SK-N-SH (cell line): ENCODE data around the gene TIAM2. TPM values are rescaled to one million over a fixed set of nuclear protein-coding genes. Genes with fewer than 3 reads are reported as not detected.

Experiments
- CTCF ChIA-PET: fragments of 300-600, 350-600 bp; formaldehyde crosslinking; extraction: SDS; loops from one replicate; lab custom pipeline; 2021; lab: Yijun Ruan, JAX
- POLR2A ChIA-PET: fragments of 350-600 bp; sonication (Branson Sonifier 250); formaldehyde crosslinking; extraction: SDS; loops from one replicate; lab custom pipeline; 2020; ENCODE audit warnings: antibody characterized with exemption, inconsistent platforms; lab: Yijun Ruan, JAX
- DNase-seq: peaks from one replicate; pipeline ENCODE4 v3.0.0; 2012
- H2AFZ ChIP-seq: fragments of 200-600 bp; sonication (generic); 2 replicates; pipeline ENCODE4 v1.8.1; 2016; ENCODE audit warnings: antibody characterized with exemption, mild to moderate bottlenecking, low read depth
- H3F3A ChIP-seq: fragments of 200-600 bp; sonication (generic); replicated peaks from 2 replicates; pipeline ENCODE3; 2016; ENCODE audit warnings: antibody characterized with exemption, mild to moderate bottlenecking; ENCODE audit not compliant: insufficient read depth
- H3K27ac ChIP-seq, 2 experiments: fragments of 200-500 bp in 1 of 2; fragments of 200-600 bp in 1 of 2; sonication (Bioruptor generic) in 1 of 2; sonication (generic), shearing (Covaris generic) in 1 of 2; 2 replicates each; pipeline versions ENCODE4 v1.5.1 to v1.6.1; 2014 to 2016; ENCODE audit warnings: low read depth in 2 of 2, inconsistent platforms in 1 of 2, low read length in 1 of 2, mild to moderate bottlenecking in 1 of 2, mixed read lengths in 1 of 2
- H3K27me3 ChIP-seq: fragments of 200-600 bp; sonication (generic), shearing (Covaris generic); 2 replicates; pipeline ENCODE4 v1.6.1; 2016; ENCODE audit warnings: mixed run types; ENCODE audit not compliant: insufficient read depth
- H3K36me3 ChIP-seq, 2 experiments: fragments of 200-500 bp in 1 of 2; fragments of 200-600 bp in 1 of 2; sonication (Bioruptor generic) in 1 of 2; sonication (generic) in 1 of 2; replicated peaks in 1 of 2; 2 replicates each; pipeline versions ENCODE3 to v1.5.1; 2014 to 2016; ENCODE audit warnings: low read length in 1 of 2, mild to moderate bottlenecking in 1 of 2; ENCODE audit not compliant: insufficient read depth in 2 of 2, control insufficient read depth in 1 of 2
- H3K4me1 ChIP-seq, 2 experiments: fragments of 200-500 bp in 1 of 2; fragments of 200-600 bp in 1 of 2; sonication (Bioruptor generic) in 1 of 2; sonication (generic), shearing (Covaris generic) in 1 of 2; 2 replicates each; pipeline versions ENCODE4 v1.5.1 to v1.6.1; 2014 to 2016; ENCODE audit warnings: low read depth in 1 of 2, low read length in 1 of 2, mixed run types in 1 of 2; ENCODE audit not compliant: insufficient read depth in 2 of 2, control insufficient read depth in 1 of 2
- H3K4me2 ChIP-seq: fragments of 200-600 bp; sonication (generic), shearing (Covaris generic); 2 replicates; pipeline ENCODE4 v1.6.1; 2017; ENCODE audit warnings: mixed run types
- H3K4me3 ChIP-seq, 2 experiments: fragments of 200-500 bp in 1 of 2; fragments of 200-600 bp in 1 of 2; sonication (Bioruptor generic) in 1 of 2; sonication (generic), shearing (Covaris generic) in 1 of 2; 2 replicates each; pipeline versions ENCODE4 v1.5.1 to v1.8.1; 2014 to 2016; ENCODE audit warnings: low read depth in 2 of 2, inconsistent platforms in 1 of 2, low read length in 1 of 2, mild to moderate bottlenecking in 1 of 2, mixed read lengths in 1 of 2, moderate library complexity in 1 of 2
- H3K79me2 ChIP-seq: fragments of 200-600 bp; sonication (generic); 2 replicates; pipeline ENCODE4 v1.8.1; 2017; ENCODE audit warnings: mild to moderate bottlenecking; ENCODE audit not compliant: insufficient read depth
- H3K9ac ChIP-seq: fragments of 200-600 bp; sonication (generic); 2 replicates; pipeline ENCODE4 v1.6.1; 2017; ENCODE audit warnings: mixed run types
- H3K9me2 ChIP-seq: fragments of 200-600 bp; sonication (generic); 2 replicates; pipeline ENCODE4 v1.6.1; 2017; ENCODE audit warnings: mixed run types
- H3K9me3 ChIP-seq: fragments of 200-600 bp; sonication (generic); 2 replicates; pipeline ENCODE4 v1.6.1; 2017; ENCODE audit warnings: mixed run types, mild to moderate bottlenecking, moderate library complexity
- H4K20me1 ChIP-seq: fragments of 200-600 bp; sonication (generic); 2 replicates; pipeline ENCODE4 v1.6.1; 2017; ENCODE audit warnings: mild to moderate bottlenecking, mixed run types; ENCODE audit not compliant: insufficient read depth
- CTCF ChIP-seq: fragments of 200-600 bp; sonication (generic); IDR thresholded peaks from 2 replicates; pipeline ENCODE4 v1.6.1; 2017; ENCODE audit warnings: antibody characterized with exemption, mild to moderate bottlenecking, moderate library complexity
- ELF1 ChIP-seq: IDR thresholded peaks from 2 replicates; pipeline ENCODE4 v1.4.0; 2012
- EP300 ChIP-seq, 2 experiments: IDR thresholded peaks; 2 replicates each; pipeline versions ENCODE4 v1.4.0 to v1.6.1; 2012; ENCODE audit warnings: borderline replicate concordance in 1 of 2, low read depth in 1 of 2, low read length in 1 of 2
- FOXJ3 ChIP-seq: sonication (generic); formaldehyde crosslinking; IDR thresholded peaks from 2 replicates; pipeline ENCODE4 v1.5.1; 2020; ENCODE audit warnings: mild to moderate bottlenecking, missing genetic modification reagents
- GATA2 ChIP-seq: sonication (generic); formaldehyde crosslinking; IDR thresholded peaks from 2 replicates; pipeline ENCODE4 v1.5.0; 2020; ENCODE audit warnings: mild to moderate bottlenecking, missing genetic modification reagents
- JUND ChIP-seq: IDR thresholded peaks from 2 replicates; pipeline ENCODE4 v1.4.0; 2012
- MAX ChIP-seq: IDR thresholded peaks from 2 replicates; pipeline ENCODE4 v1.4.0; 2012; ENCODE audit warnings: low read depth
- MXI1 ChIP-seq: IDR thresholded peaks from 2 replicates; pipeline ENCODE4 v1.6.1; 2012; ENCODE audit warnings: mild to moderate bottlenecking, low read depth, low read length, improper control_type of control experiment
- NFIC ChIP-seq: IDR thresholded peaks from 2 replicates; pipeline ENCODE4 v1.4.0; 2012; ENCODE audit warnings: borderline replicate concordance
- PBX3 ChIP-seq: IDR thresholded peaks from 2 replicates; pipeline ENCODE4; 2012
- POLR2AphosphoS5 ChIP-seq: IDR thresholded peaks from 2 replicates; pipeline ENCODE4 v1.6.1; 2012; ENCODE audit warnings: low read depth, low read length
- RAD21 ChIP-seq: IDR thresholded peaks from 2 replicates; pipeline ENCODE4 v1.6.1; 2012; ENCODE audit warnings: mild to moderate bottlenecking, low read length
- RFX5 ChIP-seq: IDR thresholded peaks from 2 replicates; pipeline ENCODE4 v1.6.1; 2012; ENCODE audit warnings: mild to moderate bottlenecking, improper control_type of control experiment, low read length
- RXRA ChIP-seq: IDR thresholded peaks from 2 replicates; pipeline ENCODE4 v1.4.0; 2012; ENCODE audit warnings: low read depth, mild to moderate bottlenecking, borderline replicate concordance
- TCF12 ChIP-seq: IDR thresholded peaks from 2 replicates; pipeline ENCODE4 v1.4.0; 2012
- USF1 ChIP-seq: IDR thresholded peaks from 2 replicates; pipeline ENCODE4 v1.4.0; 2012; ENCODE audit warnings: low read depth, borderline replicate concordance
- WGBS: methylation state at CpG from one replicate; pipeline ENCODE4 v1.1.6; 2017; ENCODE audit warnings: low lambda C conversion rate; 5-methylcytosine and 5-hydroxymethylcytosine counted together
- polyA plus RNA-seq, 3 experiments: library from polyadenylated mRNA; depleted of rRNA; stranded (reverse); fragments of >200 nt; gene quantifications; 2 replicates each; pipeline ENCODE4 v1.2.3, GENCODE V29; 2012

The TIAM2 gene
- polyA plus RNA-seq, 1 of the 3 experiments (the other 2 are of a cell fraction) = 13.6 TPM

GRCh38 chr6:154991207-154991606, 3.9 kb upstream of the TIAM2 start:
- TF ChIP-seq GATA2 (CRISPR knock-in tag) (no peak), CTCF (no peak), JUND (no peak), POLR2AphosphoS5 (no peak), MAX (no peak), USF1 (no peak), FOXJ3 (CRISPR knock-in tag) (no peak), TCF12 (no peak), EP300 (IDR thresholded peaks at IDR 0.05; ENCODE audit: borderline replicate concordance in 1 of 2, low read depth in 1 of 2, low read length in 1 of 2) (no peak), RFX5 (no peak), NFIC (no peak), RAD21 (no peak)
- H3K79me2 ChIP-seq = peaks cover 2% of the 10 kb centered on the region; the same call in 1 of the 2 replicates
- no peak overlapping the region for H3K27ac ChIP-seq
- ChIA-PET POLR2A (no interaction called here), CTCF (interaction anchor here (1.2 kb wide), 1 partner anchor 62 kb away, joined by 3 read pairs; no protein-coding TSS in a partner anchor)
- no peaks in the 10 kb centered on the region for H3K36me3 ChIP-seq
- H3K9me2 ChIP-seq = no peaks in the 10 kb centered on the region
- no peak overlapping the region for H3K4me2 ChIP-seq
- no peak overlapping the region for H3K4me3 ChIP-seq
- H3K4me1 ChIP-seq = peaks cover 0 to under 1% of the 10 kb centered on the region in 2 experiments; a peak in 1 of 4 replicates
- DNase-seq = no peak
- H3K9ac ChIP-seq = no peak overlapping the region
- H3K9me3 ChIP-seq = no peaks in the 10 kb centered on the region
- no peak overlapping the region for H2AFZ ChIP-seq
- no peaks in the 10 kb centered on the region for H3K27me3 ChIP-seq
- no peaks in the 10 kb centered on the region for H4K20me1 ChIP-seq
- 58% methylated on average over 4 of the region's 4 CpGs for WGBS
- no peaks in the 10 kb centered on the region for H3F3A ChIP-seq

GRCh38 chr6:154993026-154993425, 2.1 kb upstream of the TIAM2 start:
- Histone ChIP-seq H3K27ac (no peak overlapping the region), H3K79me2 (peaks cover 13% of the 10 kb centered on the region; the same call in 1 of the 2 replicates), H3K27me3 (no peaks in the 10 kb centered on the region), H3K36me3 (no peaks in the 10 kb centered on the region), H3K9me3 (no peaks in the 10 kb centered on the region), H3K9ac (no peak overlapping the region), H4K20me1 (no peaks in the 10 kb centered on the region), H2AFZ (no peak overlapping the region), H3K4me3 (no peak overlapping the region), H3K9me2 (no peaks in the 10 kb centered on the region), H3F3A (no peaks in the 10 kb centered on the region), H3K4me2 (no peak overlapping the region), H3K4me1 (peaks cover 0 to 5% of the 10 kb centered on the region in 2 experiments; a peak in 2 of 4 replicates)
- ChIA-PET POLR2A (no interaction called here), CTCF (no interaction called here)
- TF ChIP-seq RXRA = no peak
- no peak for TF ChIP-seq MXI1
- TF ChIP-seq ELF1 = no peak
- TF ChIP-seq TCF12 = no peak
- TF ChIP-seq RAD21 = no peak
- TF ChIP-seq PBX3 = no peak
- TF ChIP-seq RFX5 = no peak
- TF ChIP-seq FOXJ3 (CRISPR knock-in tag) = no peak
- TF ChIP-seq GATA2 (CRISPR knock-in tag) = no peak
- 80% methylated on average over 5 of the region's 6 CpGs for WGBS
- DNase-seq = no peak
